GM15510 (cell line): Measurements from ENCODE around the gene COL4A2.

Experiments used
- POLR2A ChIP-seq: IDR thresholded peaks from 3 replicates; pipeline ENCODE4 v1.6.1; 2011; ENCODE audit warnings: borderline replicate concordance; ENCODE audit not compliant: insufficient read length; ENCODE audit errors: extremely low read depth

COL4A2 gene

GRCh38 chr13:110541526-110541920, 234.4 kb downstream of the COL4A2 start:
- no peak for TF ChIP-seq POLR2A

- no peak for TF ChIP-seq POLR2A
These were observed 235.2 kb downstream of the COL4A2 start for GRCh38 chr13:110542169-110542796.

GRCh38 chr13:110546378-110546777, 239.3 kb downstream of the COL4A2 start:
- TF ChIP-seq POLR2A = no peak

GRCh38 chr13:110546926-110547325, 239.8 kb downstream of the COL4A2 start:
- no peak for TF ChIP-seq POLR2A

GRCh38 chr13:110548891-110549794, 242.1 kb downstream of the COL4A2 start:
- TF ChIP-seq POLR2A = no peak

- TF ChIP-seq POLR2A = no peak
These were observed 242.7 kb downstream of the COL4A2 start for GRCh38 chr13:110549795-110550160.

- TF ChIP-seq POLR2A = no peak
These were observed 244.2 kb downstream of the COL4A2 start for GRCh38 chr13:110551284-110551683.

- TF ChIP-seq POLR2A = no peak
These were observed 245.7 kb downstream of the COL4A2 start for GRCh38 chr13:110552767-110553166.

GRCh38 chr13:110553417-110553816, 246.3 kb downstream of the COL4A2 start:
- TF ChIP-seq POLR2A = no peak

GRCh38 chr13:110554227-110554836, 247.2 kb downstream of the COL4A2 start:
- TF ChIP-seq POLR2A = no peak

- no peak for TF ChIP-seq POLR2A
These were observed 247.9 kb downstream of the COL4A2 start for GRCh38 chr13:110554946-110555345.

GRCh38 chr13:110555601-110556223, 248.6 kb downstream of the COL4A2 start:
- TF ChIP-seq POLR2A = no peak

- no peak for TF ChIP-seq POLR2A
These were observed 249.1 kb downstream of the COL4A2 start for GRCh38 chr13:110556224-110556606.

- TF ChIP-seq POLR2A = no peak
These were observed 250.0 kb downstream of the COL4A2 start for GRCh38 chr13:110557082-110557481.

- no peak for TF ChIP-seq POLR2A
These were observed 250.7 kb downstream of the COL4A2 start for GRCh38 chr13:110557610-110558305.

GRCh38 chr13:110559429-110559943, 252.4 kb downstream of the COL4A2 start:
- TF ChIP-seq POLR2A = no peak
